ENCODE measurements around the gene HNRNPA1. TPM values are rescaled to one million over a fixed set of nuclear protein-coding genes. Genes with fewer than 3 reads are reported as not detected.
A peak's percentile ranks its signal among the peaks of the same experiment; 100 is the strongest.

HNRNPA1 gene
- total and polyA plus RNA-seq, 2 donors (not counting 1 experiment from before 2014, with no cell fraction given), result 631 to 1,040 TPM

DNA sequence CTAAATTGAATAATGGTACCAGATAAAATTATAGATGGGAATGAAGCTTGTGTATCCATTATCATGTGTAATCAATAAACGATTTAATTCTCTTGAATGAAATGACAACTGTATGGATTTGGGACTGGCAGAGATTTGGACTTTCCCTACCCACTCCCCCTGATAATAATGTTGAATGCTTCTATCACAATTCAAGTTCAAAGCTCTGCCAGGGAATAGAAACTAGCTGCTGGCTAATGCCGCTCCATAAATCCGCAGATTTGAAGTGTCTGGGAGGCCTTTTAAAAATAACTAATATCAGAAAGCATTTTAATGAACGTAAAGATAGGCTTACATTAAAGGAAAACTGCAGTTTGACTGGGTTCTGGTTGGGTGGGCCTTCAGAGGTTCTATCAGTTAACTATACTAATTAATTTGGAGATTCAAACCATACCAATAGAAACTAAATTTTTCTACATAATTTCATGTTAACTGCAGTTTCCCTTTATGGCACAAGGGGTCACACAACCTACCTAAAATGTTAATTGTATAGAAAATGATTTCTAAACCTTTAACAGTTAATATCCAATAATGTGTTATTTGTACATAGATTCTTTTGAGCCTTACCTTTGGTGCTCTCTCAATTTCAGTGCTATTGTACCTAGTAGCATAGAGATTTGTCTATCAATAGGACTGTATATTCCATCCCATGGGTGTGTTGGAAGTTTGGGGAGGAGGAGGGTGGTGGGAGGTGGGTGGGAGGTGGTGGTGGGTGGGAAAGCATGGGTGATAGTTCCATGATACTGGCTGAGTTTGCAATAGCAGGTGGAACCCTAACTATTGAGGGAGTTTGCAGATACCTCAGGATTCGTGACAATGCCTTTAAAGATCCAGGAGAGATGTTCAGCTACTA, 4.9 kb downstream of the HNRNPA1 start:
- intact Hi-C loops (cut with micrococcal nuclease), result no loop called here
- no peak for DNase-seq

More for the DNA sequence above, 4.9 kb downstream of the HNRNPA1 start:
- Histone ChIP-seq H2AFZ (ENCODE audit: insufficient read depth, low read depth, low read length, poor library complexity, severe bottlenecking) (no peak overlapping the region), H3K79me2 (ENCODE audit: control insufficient read depth, insufficient read depth, low read length) (peaks cover 29% of the 10 kb centered on the region), H3K4me1 (ENCODE audit: control insufficient read depth in 2 of 2, insufficient read depth in 2 of 2, low read length in 2 of 2) (peaks cover 51 to 59% of the 10 kb centered on the region in 2 donors), H3K4me2 (replicated peaks; ENCODE audit: low read depth, low read length, poor library complexity, severe bottlenecking) (peak overlapping the region; percentile 36), H3K36me3 (replicated peaks in 1 of 2; ENCODE audit: control extremely low read depth in 1 of 2, control insufficient read depth in 1 of 2, extremely low read depth in 1 of 2, insufficient read depth in 2 of 2, low read length in 1 of 2) (peaks cover 2 to 73% of the 10 kb centered on the region in 2 experiments), H3K4me3 (ENCODE audit: control extremely low read depth in 1 of 5, extremely low read depth in 1 of 5, insufficient read depth in 1 of 5, low read depth in 2 of 5, low read length in 4 of 5) (no peak overlapping the region), H3K9ac (ENCODE audit: low read length) (no peak overlapping the region), H3K27ac (ENCODE audit: low read length in 2 of 2) (peak overlapping the region in 1 of 2 donors; percentile 17), H3K27me3 (replicated peaks in 1 of 4; ENCODE audit: control extremely low read depth in 1 of 4, control insufficient read depth in 3 of 4, insufficient read depth in 4 of 4, low read length in 3 of 4) (no peaks in the 10 kb centered on the region), H4K20me1 (ENCODE audit: control insufficient read depth, insufficient read depth, low read length, poor library complexity, severe bottlenecking) (peaks cover 46% of the 10 kb centered on the region), H3K9me3 (ENCODE audit: control extremely low read depth in 1 of 3, control insufficient read depth in 2 of 3, insufficient read depth in 1 of 3, low read length in 2 of 3) (no peaks in the 10 kb centered on the region)
- POLR2A ChIA-PET, result interaction anchor here (1.0 to 1.3 kb wide), 2 partner anchors 39 to 74 kb away, joined by 3 read pairs; partner anchors contain the start of gene COPZ1
- H3K4me3 Mint-ChIP-seq, result peak overlapping the region; percentile 5
- TF ChIP-seq CTCF (IDR thresholded peaks at IDR 0.05) (peak; percentile 57), EZH2 (IDR thresholded peaks at IDR 0.05; ENCODE audit: borderline replicate concordance, insufficient read depth, low read depth, low read length, poor library complexity, severe bottlenecking) (no peak)
- no peaks in the 10 kb centered on the region for H3K27me3 Mint-ChIP-seq
- H3K9me3 Mint-ChIP-seq (ENCODE audit: insufficient read depth), result no peaks in the 10 kb centered on the region
- CTCF ChIA-PET, result interaction anchor here (0.8 to 2.3 kb wide), 8 partner anchors 9 to 95 kb away, joined by 3 to 12 read pairs (median 3); partner anchors contain the start of gene COPZ1
- no peak overlapping the region for H3K27ac Mint-ChIP-seq
- 100% methylated on average over 1 of the region's 5 CpGs for WGBS (ENCODE audit: insufficient coverage)
- H3K4me1 Mint-ChIP-seq, result peaks cover 64% of the 10 kb centered on the region
- ATAC-seq (ENCODE audit: low read depth), result no peak
